ENCODE results near the gene POLR2L. TPM values are rescaled to one million over a fixed set of nuclear protein-coding genes. Genes with fewer than 3 reads are reported as not detected.
A peak's percentile ranks its signal among the peaks of the same experiment; 100 is the strongest.

The POLR2L gene
- total and polyA plus RNA-seq, 2 experiments from 2014 or later, result 113 to 804 TPM

DNA sequence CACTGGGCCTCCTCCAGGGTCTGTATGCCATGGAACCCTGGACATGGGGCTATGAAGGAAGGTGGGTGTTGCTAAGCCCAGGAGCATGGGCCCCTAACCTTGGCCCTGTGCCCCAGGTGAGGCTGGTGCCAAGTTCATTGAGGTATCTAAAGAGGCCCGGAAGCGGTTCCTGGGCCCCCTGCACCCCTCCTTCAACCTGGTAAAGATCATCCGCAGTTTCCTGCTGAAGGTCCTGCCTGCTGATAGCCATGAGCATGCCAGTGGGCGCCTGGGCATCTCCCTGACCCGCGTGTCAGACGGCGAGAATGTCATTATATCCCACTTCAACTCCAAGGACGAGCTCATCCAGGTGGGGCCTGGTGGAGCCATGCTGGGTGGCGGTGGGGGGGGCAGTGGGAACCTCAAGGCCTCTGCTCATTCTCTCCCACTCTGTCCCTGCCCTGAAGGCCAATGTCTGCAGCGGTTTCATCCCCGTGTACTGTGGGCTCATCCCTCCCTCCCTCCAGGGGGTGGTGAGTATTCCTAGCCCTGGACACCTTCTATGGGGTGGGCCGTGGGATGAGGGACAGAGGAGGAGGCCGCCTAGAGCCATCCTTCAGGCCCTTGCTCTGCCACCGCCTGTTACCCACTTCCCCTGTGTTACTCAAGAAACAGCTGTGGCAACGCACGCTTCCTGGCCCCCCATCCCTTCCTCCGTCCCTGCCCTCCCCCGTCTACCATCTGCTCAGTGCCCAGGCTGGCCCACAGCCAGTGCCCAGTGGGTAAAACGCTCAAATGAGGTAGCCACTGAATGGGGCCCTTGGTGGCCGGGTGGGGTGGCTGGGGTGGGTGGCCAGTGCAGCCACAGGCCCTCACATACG is 20.6 kb downstream of the POLR2L start:
- Histone ChIP-seq H3K4me2 (ENCODE audit: unreplicated experiment) (peak overlapping the region; percentile 88), H3K9ac (peak overlapping the region; percentile 92; the same call in 1 of the 2 replicates), H3F3A (ENCODE audit: insufficient read depth) (peaks cover 3% of the 10 kb centered on the region; the same call in 1 of the 2 replicates), H3K27me3 (replicated peaks; ENCODE audit: insufficient read depth) (peaks cover 3% of the 10 kb centered on the region; the same call in 1 of the 2 replicates), H3K4me3 (peak overlapping the region; percentile 79), H2AFZ (no peak overlapping the region), H3K9me3 (ENCODE audit: low read depth) (no peaks in the 10 kb centered on the region), H3K9me2 (ENCODE audit: insufficient read depth) (no peaks in the 10 kb centered on the region), H4K20me1 (ENCODE audit: insufficient read depth) (no peaks in the 10 kb centered on the region), H3K4me1 (ENCODE audit: insufficient read depth) (peaks cover 18% of the 10 kb centered on the region), H3K79me2 (ENCODE audit: insufficient read depth) (peaks cover 38% of the 10 kb centered on the region), H3K27ac (peak overlapping the region; percentile 77), H3K36me3 (ENCODE audit: low read depth) (peaks cover 3% of the 10 kb centered on the region; the same call in 1 of the 2 replicates)
- no peak for TF ChIP-seq EZH2phosphoT487 (IDR thresholded peaks at IDR 0.05; ENCODE audit: insufficient read depth, low read depth)
- TF ChIP-seq EZH2 (IDR thresholded peaks at IDR 0.05; ENCODE audit: insufficient read depth, poor library complexity, severe bottlenecking), result no peak
- 84 to 88% methylated on average over 18 to 22 of the region's 22 CpGs for WGBS, 2 experiments (ENCODE audit: low coverage in 1 of 2, low lambda C conversion rate in 2 of 2, missing lambda C conversion rate in 2 of 2)
- in situ Hi-C loops (cut with MboI), result no loop called here
- no peak for DNase-seq

DNA sequence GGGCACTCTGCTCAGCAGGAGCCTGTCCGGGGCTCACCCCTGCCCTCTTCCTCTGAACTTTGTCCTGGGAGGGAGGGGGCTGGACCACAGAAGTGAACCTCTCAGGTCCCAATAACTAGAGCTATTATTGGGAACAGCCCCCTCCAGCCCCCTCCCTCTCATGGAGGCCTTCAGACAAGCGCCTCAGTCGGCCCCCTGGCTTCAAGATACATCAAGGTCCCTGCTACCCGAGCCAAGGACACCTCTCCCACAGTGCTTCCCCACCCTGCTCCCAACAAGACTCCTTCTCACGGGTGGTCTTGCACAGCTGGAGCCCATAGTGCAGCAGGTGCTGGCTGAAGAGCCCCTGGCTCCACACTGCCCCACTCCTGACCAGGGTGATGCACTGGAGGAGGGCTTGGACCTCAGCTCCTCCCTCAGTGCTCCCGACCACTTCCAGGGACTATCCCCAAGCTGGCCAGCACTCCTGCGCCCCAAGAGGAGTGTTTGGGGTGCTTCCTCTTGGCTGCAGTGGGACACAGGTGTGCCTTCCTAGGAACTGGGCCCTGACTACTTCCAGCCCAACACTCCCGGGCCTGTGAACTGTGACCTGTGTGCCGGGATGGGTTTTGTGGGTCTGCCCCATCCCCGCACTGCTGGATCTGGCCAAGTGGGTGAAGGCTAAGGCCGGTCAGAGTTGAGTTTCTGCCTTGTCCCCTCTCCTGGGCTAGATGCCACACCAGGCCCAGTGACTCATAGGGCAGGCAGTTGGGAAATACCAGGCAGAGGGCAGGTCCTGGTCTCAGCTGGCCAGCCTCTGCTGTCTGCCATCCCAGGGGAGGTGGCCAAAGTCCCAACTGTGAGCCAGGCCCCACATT is 21.4 kb downstream of the POLR2L start:
- Histone ChIP-seq H2AFZ (no peak overlapping the region), H3K4me3 (peak overlapping the region; percentile 79), H3K79me2 (ENCODE audit: insufficient read depth) (peaks cover 38% of the 10 kb centered on the region), H3K9me2 (ENCODE audit: insufficient read depth) (no peaks in the 10 kb centered on the region), H3K4me1 (ENCODE audit: insufficient read depth) (peaks cover 18% of the 10 kb centered on the region), H3K4me2 (ENCODE audit: unreplicated experiment) (peak overlapping the region; percentile 88), H3K9ac (peak overlapping the region; percentile 92), H3K36me3 (ENCODE audit: low read depth) (peaks cover 3% of the 10 kb centered on the region; the same call in 1 of the 2 replicates), H3K9me3 (ENCODE audit: low read depth) (no peaks in the 10 kb centered on the region), H3K27me3 (replicated peaks; ENCODE audit: insufficient read depth) (no peaks in the 10 kb centered on the region), H3F3A (ENCODE audit: insufficient read depth) (peaks cover 3% of the 10 kb centered on the region; the same call in 1 of the 2 replicates), H3K27ac (peak overlapping the region; percentile 77), H4K20me1 (ENCODE audit: insufficient read depth) (no peaks in the 10 kb centered on the region)
- in situ Hi-C loops (cut with MboI), result no loop called here
- WGBS, 2 experiments (ENCODE audit: low coverage in 1 of 2, low lambda C conversion rate in 2 of 2, missing lambda C conversion rate in 2 of 2), result 40 to 53% methylated on average over 11 of the region's 11 CpGs
- peak; percentile 89 for DNase-seq
- TF ChIP-seq EZH2 (IDR thresholded peaks at IDR 0.05; ENCODE audit: insufficient read depth, poor library complexity, severe bottlenecking), result no peak
- no peak for TF ChIP-seq EZH2phosphoT487 (IDR thresholded peaks at IDR 0.05; ENCODE audit: insufficient read depth, low read depth)

DNA sequence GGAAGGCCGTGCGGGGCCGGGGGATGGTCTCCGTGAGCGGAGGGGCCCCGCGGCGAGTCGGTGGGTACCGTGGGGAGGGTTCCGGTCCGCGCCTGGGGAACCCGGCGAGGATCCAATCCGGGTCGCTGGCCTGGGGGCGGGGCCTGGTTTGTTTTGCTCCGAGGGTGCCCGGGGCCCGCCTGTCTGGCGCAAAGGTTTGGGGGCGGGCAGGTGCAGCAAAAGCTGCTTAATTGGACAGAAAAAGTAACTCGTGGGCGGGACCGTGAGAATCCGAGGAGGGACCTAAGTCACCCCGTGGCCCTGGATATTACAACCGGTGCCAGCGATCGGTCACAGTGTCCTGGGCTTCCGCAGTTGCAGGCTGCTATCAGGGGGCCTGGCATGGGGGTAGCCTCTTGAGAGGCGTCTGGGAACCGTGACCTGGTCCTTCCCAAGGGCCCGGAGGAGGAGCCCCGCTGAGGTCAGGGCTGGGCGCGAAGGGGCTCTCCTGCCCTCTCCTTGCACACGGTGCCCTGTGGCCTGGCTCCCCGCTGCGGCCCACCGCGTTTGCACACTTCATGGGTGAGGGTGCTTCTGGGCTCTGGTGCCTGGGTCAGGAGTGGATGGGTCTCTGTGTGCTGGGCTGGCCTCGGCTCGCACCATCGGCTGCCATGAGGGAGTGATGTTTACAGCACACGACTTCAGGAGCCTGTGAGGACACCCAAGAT is 22.2 kb downstream of the POLR2L start:
- TF ChIP-seq EZH2phosphoT487 (IDR thresholded peaks at IDR 0.05; ENCODE audit: insufficient read depth, low read depth) (no peak), EZH2 (IDR thresholded peaks at IDR 0.05; ENCODE audit: insufficient read depth, poor library complexity, severe bottlenecking) (no peak)
- WGBS, 2 experiments (ENCODE audit: low coverage in 1 of 2, low lambda C conversion rate in 2 of 2, missing lambda C conversion rate in 2 of 2), result 2% methylated on average over 33 to 44 of the region's 47 CpGs
- Histone ChIP-seq H3K36me3 (ENCODE audit: low read depth) (no peaks in the 10 kb centered on the region; the same call in 1 of the 2 replicates), H3K79me2 (ENCODE audit: insufficient read depth) (peaks cover 38% of the 10 kb centered on the region), H3K27ac (peak overlapping the region; percentile 77), H4K20me1 (ENCODE audit: insufficient read depth) (no peaks in the 10 kb centered on the region), H3K4me2 (ENCODE audit: unreplicated experiment) (peak overlapping the region; percentile 88), H3K9ac (peak overlapping the region; percentile 92), H3K9me3 (ENCODE audit: low read depth) (no peaks in the 10 kb centered on the region), H2AFZ (0 out of 2 replicates have a peak overlapping the region, but pooled peaks have one; percentile 17), H3K27me3 (replicated peaks; ENCODE audit: insufficient read depth) (no peaks in the 10 kb centered on the region), H3K9me2 (ENCODE audit: insufficient read depth) (no peaks in the 10 kb centered on the region), H3F3A (ENCODE audit: insufficient read depth) (peaks cover 3% of the 10 kb centered on the region; the same call in 1 of the 2 replicates), H3K4me3 (peak overlapping the region; percentile 79), H3K4me1 (ENCODE audit: insufficient read depth) (peaks cover 18% of the 10 kb centered on the region)
- peak; percentile 75 for DNase-seq
- in situ Hi-C loops (cut with MboI), result no loop called here

Data from GM23248 (cell line).